ENCODE results near the gene TFB2M.
"Not testable (repeated sequence)": the region's sequence is repeated elsewhere in the genome, so short reads cannot be mapped to it uniquely, and the experiment has no call there.

The TFB2M gene

DNA sequence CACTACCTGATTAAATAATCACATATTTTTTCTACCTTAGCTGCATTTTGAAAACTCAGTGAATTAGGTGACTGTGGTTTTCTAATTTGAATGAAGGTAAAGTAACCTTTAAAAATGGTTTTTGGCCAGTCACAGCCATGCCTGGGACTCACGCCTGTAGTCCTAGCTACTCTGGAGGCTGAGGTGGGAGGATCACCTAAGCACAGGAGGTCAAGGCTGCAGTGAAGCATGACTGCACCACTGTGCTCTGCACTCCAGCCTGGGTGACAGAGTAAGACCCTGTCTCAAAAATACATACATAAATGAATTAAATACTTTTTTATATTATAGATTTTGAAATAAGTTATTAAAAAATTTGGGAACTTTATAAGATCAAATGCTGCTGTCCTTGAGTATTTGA, 5.9 kb upstream of the TFB2M start:
- ChIA-PET CTCF (no interaction called here), POLR2A (no interaction called here)
- no peak for TF ChIP-seq CTCF (IDR thresholded peaks at IDR 0.05; ENCODE audit: control extremely low read depth, extremely low read depth, low read depth, missing control alignments)
- DNase-seq (ENCODE audit: extremely low spot score) = no peak

DNA sequence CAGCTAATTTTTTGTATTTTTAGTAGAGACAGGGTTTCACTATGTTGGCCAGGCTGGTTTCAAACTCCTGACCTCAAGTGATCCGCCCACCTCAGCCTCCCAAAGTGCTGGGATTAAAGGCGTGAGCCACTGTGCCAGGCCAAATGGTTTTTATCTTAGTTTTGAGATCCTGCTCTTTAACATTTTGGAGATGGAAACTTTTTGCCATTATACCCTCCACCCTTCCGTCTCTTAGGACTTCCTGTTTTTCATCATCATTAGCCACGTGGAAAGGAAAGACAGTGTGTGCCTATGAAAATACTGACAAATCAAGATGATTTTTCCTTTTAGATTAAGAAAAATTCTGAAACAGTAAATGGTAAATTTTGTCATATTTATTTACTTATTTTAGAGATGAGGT, 5.2 kb upstream of the TFB2M start:
- DNase-seq (ENCODE audit: extremely low spot score); POLR2A ChIA-PET; CTCF ChIA-PET: not testable (repeated sequence)

- no peak for TF ChIP-seq CTCF (IDR thresholded peaks at IDR 0.05; ENCODE audit: control extremely low read depth, extremely low read depth, low read depth, missing control alignments)
- no peak for DNase-seq (ENCODE audit: extremely low spot score)
- ChIA-PET CTCF (interaction anchor here (0.7 kb wide), 1 partner anchor 22 kb away, joined by 3 read pairs; no protein-coding TSS in a partner anchor), POLR2A (no interaction called here)
Observed at GRCh38 chr1:246569248-246570238, 3.5 kb upstream of the TFB2M start.

DNA sequence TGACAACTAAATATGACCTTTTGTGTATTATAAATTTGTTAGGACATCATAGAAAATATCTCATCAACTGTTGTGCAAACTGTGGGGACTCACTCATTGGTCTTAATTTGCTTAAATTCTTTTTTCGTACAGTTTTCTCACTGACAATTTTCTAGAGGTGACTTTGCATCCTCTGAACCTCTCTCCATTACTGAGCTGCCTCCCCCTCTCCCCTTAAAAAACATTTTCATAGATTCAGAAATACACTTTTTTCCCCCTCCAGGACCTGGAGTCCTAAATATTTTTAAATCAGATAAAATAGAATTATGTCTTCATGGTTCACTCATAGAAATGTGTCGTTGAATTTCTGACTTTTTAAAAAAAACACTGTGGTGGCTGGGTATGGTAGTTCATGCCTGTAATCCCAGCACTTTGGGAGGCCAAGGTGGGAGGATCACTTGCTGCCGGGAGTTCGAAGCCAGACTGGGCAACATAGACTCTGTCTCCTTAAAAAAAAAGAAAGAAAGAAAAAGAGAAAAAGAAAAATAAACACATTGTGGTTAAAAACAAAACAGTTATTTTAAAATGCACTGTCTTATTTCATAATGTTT, 1.7 kb upstream of the TFB2M start:
- no peak for TF ChIP-seq CTCF (IDR thresholded peaks at IDR 0.05; ENCODE audit: control extremely low read depth, extremely low read depth, low read depth, missing control alignments)
- ChIA-PET POLR2A (interaction anchor here (1.6 kb wide), 1 partner anchor 12 kb away, joined by 11 read pairs; no protein-coding TSS in a partner anchor), CTCF (interaction anchor here (1.5 to 2.5 kb wide), 2 partner anchors 11 to 122 kb away, joined by 4 to 8 read pairs; no protein-coding TSS in a partner anchor)
- DNase-seq (ENCODE audit: extremely low spot score) = no peak

DNA sequence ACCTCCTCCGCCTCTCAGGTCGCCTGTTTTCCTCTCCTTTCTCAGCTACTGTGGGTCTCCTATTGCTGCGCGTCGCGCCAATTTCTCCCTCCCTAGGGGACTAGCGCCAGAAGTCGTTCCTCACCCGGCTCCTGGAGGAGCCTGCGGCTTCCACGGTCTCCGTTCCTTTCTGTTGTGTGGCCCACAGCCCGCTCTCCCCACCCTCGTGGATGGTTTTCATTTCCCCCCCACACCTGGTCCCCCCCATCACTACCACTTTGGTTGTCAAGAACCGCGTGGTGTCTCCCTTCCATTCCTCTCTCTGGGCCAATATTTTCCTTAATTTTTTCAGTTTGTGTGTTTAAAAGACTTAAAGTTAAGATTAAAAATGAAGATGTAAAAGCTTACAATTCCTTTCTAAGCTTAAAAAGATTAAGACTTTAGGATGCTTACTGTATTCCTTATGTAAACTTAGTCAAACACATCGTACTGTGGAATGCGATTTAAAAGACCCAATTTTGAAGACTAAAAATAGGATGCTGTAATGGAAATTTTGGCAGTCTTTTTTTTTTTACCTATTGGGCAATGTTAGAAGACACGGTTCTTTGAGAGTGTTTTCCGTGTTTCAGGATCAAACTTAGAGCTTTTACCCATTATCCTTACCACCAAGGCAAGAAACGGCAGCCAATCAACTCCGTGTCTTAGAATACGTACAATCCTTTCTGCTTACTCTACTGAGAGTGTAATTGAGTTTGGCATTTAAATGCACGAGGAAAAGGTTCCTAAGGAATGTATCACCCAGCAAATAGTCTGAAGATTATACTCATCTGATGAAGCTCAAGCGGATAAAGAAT, 968 bp upstream of the TFB2M start:
- CTCF ChIA-PET = interaction anchor here (1.5 to 2.5 kb wide), 3 partner anchors 12 to 129 kb away, joined by 3 to 8 read pairs (median 4); no protein-coding TSS in a partner anchor
- no peak for TF ChIP-seq CTCF (IDR thresholded peaks at IDR 0.05; ENCODE audit: control extremely low read depth, extremely low read depth, low read depth, missing control alignments)
- POLR2A ChIA-PET = interaction anchor here (1.6 kb wide), 1 partner anchor 12 kb away, joined by 11 read pairs; no protein-coding TSS in a partner anchor
- DNase-seq (ENCODE audit: extremely low spot score) = peak; percentile 59

DNA sequence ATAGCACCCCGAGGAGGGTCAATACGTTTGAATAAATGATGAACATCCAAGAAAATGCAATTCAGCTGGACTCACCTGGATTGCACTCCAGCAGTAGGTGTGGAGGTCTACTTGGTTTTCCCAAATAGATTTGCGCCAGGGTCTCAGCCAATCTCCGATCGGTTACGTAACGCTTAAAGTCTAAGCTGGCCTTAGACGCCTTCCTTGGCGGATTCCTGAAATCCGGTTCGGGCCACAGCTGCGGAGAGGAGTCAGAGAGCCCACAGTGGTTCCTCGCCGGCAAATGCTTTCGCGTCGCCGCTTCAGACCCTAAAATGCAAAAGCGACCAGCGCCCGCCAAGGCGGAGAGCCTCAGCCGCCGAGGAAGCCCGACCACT, 322 bp downstream of the TFB2M start:
- CTCF ChIA-PET = interaction anchor here (1.6 to 2.5 kb wide), 2 partner anchors 13 to 130 kb away, joined by 3 to 8 read pairs; no protein-coding TSS in a partner anchor

More for the DNA sequence above, 322 bp downstream of the TFB2M start:
- TF ChIP-seq CTCF (IDR thresholded peaks at IDR 0.05; ENCODE audit: control extremely low read depth, extremely low read depth, low read depth, missing control alignments) = no peak
- POLR2A ChIA-PET = interaction anchor here (1.6 kb wide), 1 partner anchor 14 kb away, joined by 11 read pairs; no protein-coding TSS in a partner anchor
- DNase-seq (ENCODE audit: extremely low spot score) = no peak

All from GM10248 (cell line).